Activated T-helper 9 cell treated with anti-CD3 and anti-CD28 coated beads, Interleukin-2, amount 50 U/mL, for 16 hours (primary cell): ENCODE results near the gene ABLIM3.

Experiments
- DNase-seq: peaks from one replicate; pipeline ENCODE4 v3.0.0-alpha.2; 2020; ENCODE audit warnings: low read depth

Gene ABLIM3

GRCh38 chr5:149188383-149188782, 47.1 kb downstream of the ABLIM3 start:
- DNase-seq = no peak

- no peak for DNase-seq
Measured at GRCh38 chr5:149195337-149195887, 54.1 kb downstream of the ABLIM3 start.

- no peak for DNase-seq
Measured at GRCh38 chr5:149195962-149196361, 54.7 kb downstream of the ABLIM3 start.

- no peak for DNase-seq
Measured at GRCh38 chr5:149198148-149198547, 56.9 kb downstream of the ABLIM3 start.

- DNase-seq = no peak
Measured at GRCh38 chr5:149200355-149200754, 59.1 kb downstream of the ABLIM3 start.

GRCh38 chr5:149201121-149201637, 59.9 kb downstream of the ABLIM3 start:
- DNase-seq = no peak

GRCh38 chr5:149202910-149203451, 61.7 kb downstream of the ABLIM3 start:
- no peak for DNase-seq

- no peak for DNase-seq
Measured at GRCh38 chr5:149203921-149204441, 62.7 kb downstream of the ABLIM3 start.

GRCh38 chr5:149205625-149206523, 64.6 kb downstream of the ABLIM3 start:
- DNase-seq = no peak

GRCh38 chr5:149206524-149207141, 65.3 kb downstream of the ABLIM3 start:
- no peak for DNase-seq

- DNase-seq = no peak
Measured at GRCh38 chr5:149207831-149208230, 66.5 kb downstream of the ABLIM3 start.

- no peak for DNase-seq
Measured at GRCh38 chr5:149210225-149210624, 68.9 kb downstream of the ABLIM3 start.

GRCh38 chr5:149210968-149211490, 69.7 kb downstream of the ABLIM3 start:
- no peak for DNase-seq

- DNase-seq = no peak
Measured at GRCh38 chr5:149211566-149211965, 70.3 kb downstream of the ABLIM3 start.

GRCh38 chr5:149212198-149212951, 71.1 kb downstream of the ABLIM3 start:
- no peak for DNase-seq

- no peak for DNase-seq
Measured at GRCh38 chr5:149213264-149213880, 72.1 kb downstream of the ABLIM3 start.

GRCh38 chr5:149215478-149216090, 74.3 kb downstream of the ABLIM3 start:
- no peak for DNase-seq

GRCh38 chr5:149216496-149216895, 75.2 kb downstream of the ABLIM3 start:
- no peak for DNase-seq

GRCh38 chr5:149217096-149217802, 76.0 kb downstream of the ABLIM3 start:
- no peak for DNase-seq

GRCh38 chr5:149217803-149218155, 76.5 kb downstream of the ABLIM3 start:
- DNase-seq = no peak
